Left lobe of liver (tissue), 2 donors: Measurements from ENCODE around the gene ABHD10. TPM values are rescaled to one million over a fixed set of nuclear protein-coding genes. Genes with fewer than 3 reads are reported as not detected.
"Not testable (repeated sequence)": the region's sequence is repeated elsewhere in the genome, so short reads cannot be mapped to it uniquely, and the experiment has no call there.

Source experiments
- ATAC-seq: fragments of 200-7000 bp; cut with Tn5 transposase; one replicate; pipeline ENCODE4 v1.9.1; 2020; ENCODE audit warnings: mild to moderate bottlenecking, moderate library complexity
- DNase-seq: peaks from one replicate; pipeline ENCODE4 v3.0.0-alpha.2; 2020; ENCODE audit warnings: low spot score
- total RNA-seq: library from RNA; stranded (reverse); gene quantifications from one replicate; pipeline ENCODE4 v1.2.1, GENCODE V29; 2021
- donor health status: DM: no; HTN: no; CAD: no; lungs with moderate emphysema.
- donor health status: DM: no; HTN: yes; CAD: no.

ABHD10 gene
- total RNA-seq, 1 donor from 2014 or later, result 26.6 TPM

- DNase-seq (no peak), ATAC-seq (no peak)
Observed at GRCh38 chr3:112020674-112021085, 41.9 kb downstream of the ABHD10 start.

GRCh38 chr3:112027142-112027541, 48.3 kb downstream of the ABHD10 start:
- DNase-seq (no peak), ATAC-seq (no peak)

GRCh38 chr3:112027826-112028225, 49.0 kb downstream of the ABHD10 start:
- peak; percentile 48 for ATAC-seq
- no peak for DNase-seq

GRCh38 chr3:112030901-112031300, 52.1 kb downstream of the ABHD10 start:
- ATAC-seq (no peak), DNase-seq (no peak)

GRCh38 chr3:112032098-112032731, 53.4 kb downstream of the ABHD10 start:
- no peak for ATAC-seq

GRCh38 chr3:112034436-112034835, 55.6 kb downstream of the ABHD10 start, which contains the start of gene TMPRSS7:
Gene TMPRSS7, plus strand, starts transcription at chr3:112034736. Its CDS starts 110 bp downstream, at chr3:112034846.
- ATAC-seq, result no peak
- no peak for DNase-seq

More at GRCh38 chr3:112032098-112032731, 53.4 kb downstream of the ABHD10 start:
- no peak for DNase-seq

- DNase-seq, result no peak
- ATAC-seq, result no peak
Observed at GRCh38 chr3:112035241-112035640, 56.4 kb downstream of the ABHD10 start.

GRCh38 chr3:112037194-112037593, 58.4 kb downstream of the ABHD10 start:
- DNase-seq, ATAC-seq: not testable (repeated sequence)

GRCh38 chr3:112038863-112039262, 60.0 kb downstream of the ABHD10 start:
- DNase-seq, result no peak
- ATAC-seq, result no peak

GRCh38 chr3:112041321-112041720, 62.5 kb downstream of the ABHD10 start:
- no peak for DNase-seq
- ATAC-seq, result no peak

GRCh38 chr3:112042842-112043280, 64.0 kb downstream of the ABHD10 start:
- DNase-seq (no peak), ATAC-seq (no peak)

Other genes with a start within 250 kb of the ABHD10 start
- 34.2 TPM for gene PHLDB2, start 119.8 kb upstream of the ABHD10 start, total RNA-seq
- not detected for gene TAGLN3, start 19.9 kb downstream of the ABHD10 start, total RNA-seq
- gene TMPRSS7, start 55.7 kb downstream of the ABHD10 start, total RNA-seq, result not detected
- gene C3orf52, start 107.4 kb downstream of the ABHD10 start, total RNA-seq, result 0.28 TPM
- gene GCSAM, start 154.2 kb downstream of the ABHD10 start, total RNA-seq, result 0.18 TPM